SK-N-SH (cell line): ENCODE results near the gene JCHAIN. TPM values are rescaled to one million over a fixed set of nuclear protein-coding genes. Genes with fewer than 3 reads are reported as not detected.

ENCODE experiments used
- CTCF ChIA-PET: fragments of 300-600, 350-600 bp; formaldehyde crosslinking; extraction: SDS; loops from one replicate; lab custom pipeline; 2021; lab: Yijun Ruan, JAX
- POLR2A ChIA-PET: fragments of 350-600 bp; sonication (Branson Sonifier 250); formaldehyde crosslinking; extraction: SDS; loops from one replicate; lab custom pipeline; 2020; ENCODE audit warnings: antibody characterized with exemption, inconsistent platforms; lab: Yijun Ruan, JAX
- DNase-seq: peaks from one replicate; pipeline ENCODE4 v3.0.0; 2012
- H2AFZ ChIP-seq: fragments of 200-600 bp; sonication (generic); 2 replicates; pipeline ENCODE4 v1.8.1; 2016; ENCODE audit warnings: antibody characterized with exemption, mild to moderate bottlenecking, low read depth
- H3F3A ChIP-seq: fragments of 200-600 bp; sonication (generic); replicated peaks from 2 replicates; pipeline ENCODE3; 2016; ENCODE audit warnings: antibody characterized with exemption, mild to moderate bottlenecking; ENCODE audit not compliant: insufficient read depth
- H3K27ac ChIP-seq, 2 experiments: fragments of 200-500 bp in 1 of 2; fragments of 200-600 bp in 1 of 2; sonication (Bioruptor generic) in 1 of 2; sonication (generic), shearing (Covaris generic) in 1 of 2; 2 replicates each; pipeline versions ENCODE4 v1.5.1 to v1.6.1; 2014 to 2016; ENCODE audit warnings: low read depth in 2 of 2, inconsistent platforms in 1 of 2, low read length in 1 of 2, mild to moderate bottlenecking in 1 of 2, mixed read lengths in 1 of 2
- H3K27me3 ChIP-seq: fragments of 200-600 bp; sonication (generic), shearing (Covaris generic); 2 replicates; pipeline ENCODE4 v1.6.1; 2016; ENCODE audit warnings: mixed run types; ENCODE audit not compliant: insufficient read depth
- H3K36me3 ChIP-seq, 2 experiments: fragments of 200-500 bp in 1 of 2; fragments of 200-600 bp in 1 of 2; sonication (Bioruptor generic) in 1 of 2; sonication (generic) in 1 of 2; replicated peaks in 1 of 2; 2 replicates each; pipeline versions ENCODE3 to v1.5.1; 2014 to 2016; ENCODE audit warnings: low read length in 1 of 2, mild to moderate bottlenecking in 1 of 2; ENCODE audit not compliant: insufficient read depth in 2 of 2, control insufficient read depth in 1 of 2
- H3K4me1 ChIP-seq, 2 experiments: fragments of 200-500 bp in 1 of 2; fragments of 200-600 bp in 1 of 2; sonication (Bioruptor generic) in 1 of 2; sonication (generic), shearing (Covaris generic) in 1 of 2; 2 replicates each; pipeline versions ENCODE4 v1.5.1 to v1.6.1; 2014 to 2016; ENCODE audit warnings: low read depth in 1 of 2, low read length in 1 of 2, mixed run types in 1 of 2; ENCODE audit not compliant: insufficient read depth in 2 of 2, control insufficient read depth in 1 of 2
- H3K4me2 ChIP-seq: fragments of 200-600 bp; sonication (generic), shearing (Covaris generic); 2 replicates; pipeline ENCODE4 v1.6.1; 2017; ENCODE audit warnings: mixed run types
- H3K4me3 ChIP-seq, 2 experiments: fragments of 200-500 bp in 1 of 2; fragments of 200-600 bp in 1 of 2; sonication (Bioruptor generic) in 1 of 2; sonication (generic), shearing (Covaris generic) in 1 of 2; 2 replicates each; pipeline versions ENCODE4 v1.5.1 to v1.8.1; 2014 to 2016; ENCODE audit warnings: low read depth in 2 of 2, inconsistent platforms in 1 of 2, low read length in 1 of 2, mild to moderate bottlenecking in 1 of 2, mixed read lengths in 1 of 2, moderate library complexity in 1 of 2
- H3K79me2 ChIP-seq: fragments of 200-600 bp; sonication (generic); 2 replicates; pipeline ENCODE4 v1.8.1; 2017; ENCODE audit warnings: mild to moderate bottlenecking; ENCODE audit not compliant: insufficient read depth
- H3K9ac ChIP-seq: fragments of 200-600 bp; sonication (generic); 2 replicates; pipeline ENCODE4 v1.6.1; 2017; ENCODE audit warnings: mixed run types
- H3K9me2 ChIP-seq: fragments of 200-600 bp; sonication (generic); 2 replicates; pipeline ENCODE4 v1.6.1; 2017; ENCODE audit warnings: mixed run types
- H3K9me3 ChIP-seq: fragments of 200-600 bp; sonication (generic); 2 replicates; pipeline ENCODE4 v1.6.1; 2017; ENCODE audit warnings: mixed run types, mild to moderate bottlenecking, moderate library complexity
- H4K20me1 ChIP-seq: fragments of 200-600 bp; sonication (generic); 2 replicates; pipeline ENCODE4 v1.6.1; 2017; ENCODE audit warnings: mild to moderate bottlenecking, mixed run types; ENCODE audit not compliant: insufficient read depth
- CHD2 ChIP-seq: fragments of 150-350 bp; IDR thresholded peaks from 2 replicates; pipeline ENCODE4 v1.6.1; 2018; ENCODE audit warnings: low read length; ENCODE audit not compliant: partially characterized antibody
- ELF1 ChIP-seq: IDR thresholded peaks from 2 replicates; pipeline ENCODE4 v1.4.0; 2012
- EP300 ChIP-seq, 2 experiments: IDR thresholded peaks; 2 replicates each; pipeline versions ENCODE4 v1.4.0 to v1.6.1; 2012; ENCODE audit warnings: borderline replicate concordance in 1 of 2, low read depth in 1 of 2, low read length in 1 of 2
- EZH2phosphoT487 ChIP-seq: fragments of 200-600 bp; sonication (generic); IDR thresholded peaks from 2 replicates; pipeline ENCODE4 v1.6.1; 2017; ENCODE audit warnings: low read depth, mixed run types, mild to moderate bottlenecking, antibody characterized with exemption, moderate library complexity, borderline replicate concordance
- FOXJ3 ChIP-seq: sonication (generic); formaldehyde crosslinking; IDR thresholded peaks from 2 replicates; pipeline ENCODE4 v1.5.1; 2020; ENCODE audit warnings: mild to moderate bottlenecking, missing genetic modification reagents
- GABPA ChIP-seq: IDR thresholded peaks from 2 replicates; pipeline ENCODE4 v1.4.0; 2012; ENCODE audit warnings: low read depth, mild to moderate bottlenecking
- JUND ChIP-seq: IDR thresholded peaks from 2 replicates; pipeline ENCODE4 v1.4.0; 2012
- MEF2A ChIP-seq: IDR thresholded peaks from 2 replicates; pipeline ENCODE4 v1.4.0; 2012; ENCODE audit warnings: low read depth, borderline replicate concordance
- MXI1 ChIP-seq: IDR thresholded peaks from 2 replicates; pipeline ENCODE4 v1.6.1; 2012; ENCODE audit warnings: mild to moderate bottlenecking, low read depth, low read length, improper control_type of control experiment
- NFIC ChIP-seq: IDR thresholded peaks from 2 replicates; pipeline ENCODE4 v1.4.0; 2012; ENCODE audit warnings: borderline replicate concordance
- NRF1 ChIP-seq: IDR thresholded peaks from 2 replicates; pipeline ENCODE4 v1.6.1; 2012; ENCODE audit warnings: low read depth, mild to moderate bottlenecking, low read length
- POLR2AphosphoS5 ChIP-seq: IDR thresholded peaks from 2 replicates; pipeline ENCODE4 v1.6.1; 2012; ENCODE audit warnings: low read depth, low read length
- RCOR1 ChIP-seq: fragments of 150-350 bp; IDR thresholded peaks from 2 replicates; pipeline ENCODE4 v1.6.1; 2017; ENCODE audit warnings: antibody characterized with exemption, low read length
- SMC3 ChIP-seq: IDR thresholded peaks from 2 replicates; pipeline ENCODE4 v1.6.1; 2012; ENCODE audit warnings: low read depth, low read length, improper control_type of control experiment
- TEAD4 ChIP-seq: IDR thresholded peaks from 2 replicates; pipeline ENCODE4 v1.4.0; 2012; ENCODE audit warnings: mild to moderate bottlenecking, borderline replicate concordance; ENCODE audit not compliant: insufficient read depth
- YY1 ChIP-seq: IDR thresholded peaks from 2 replicates; pipeline ENCODE4 v1.4.0; 2012; ENCODE audit warnings: low read depth, mild to moderate bottlenecking
- polyA plus RNA-seq, 3 experiments: library from polyadenylated mRNA; depleted of rRNA; stranded (reverse); fragments of >200 nt; gene quantifications; 2 replicates each; pipeline ENCODE4 v1.2.3, GENCODE V29; 2012
- TF ChIP-seq, protein P1 (sequence below): fragments of 150-350 bp; IDR thresholded peaks from 2 replicates; pipeline ENCODE4 v1.6.1; 2016; ENCODE audit warnings: mild to moderate bottlenecking, low read depth, low read length
- TF ChIP-seq, protein P2 (sequence below): IDR thresholded peaks from 2 replicates; pipeline ENCODE4 v1.6.1; 2012; ENCODE audit warnings: mild to moderate bottlenecking, low read depth, low read length, moderate library complexity
- TF ChIP-seq, protein P3 (sequence below): IDR thresholded peaks from 2 replicates; pipeline ENCODE4 v1.4.0; 2012; ENCODE audit warnings: low read depth
- TF ChIP-seq, protein P4 (sequence below): IDR thresholded peaks from 2 replicates; pipeline ENCODE4; 2012
- TF ChIP-seq, protein P5 (sequence below): IDR thresholded peaks from 2 replicates; pipeline ENCODE4 v1.4.0; 2012; ENCODE audit warnings: low read depth, borderline replicate concordance

JCHAIN gene
- polyA plus RNA-seq, 1 of the 3 experiments (the other 2 are of a cell fraction), result 1.1 TPM

DNA sequence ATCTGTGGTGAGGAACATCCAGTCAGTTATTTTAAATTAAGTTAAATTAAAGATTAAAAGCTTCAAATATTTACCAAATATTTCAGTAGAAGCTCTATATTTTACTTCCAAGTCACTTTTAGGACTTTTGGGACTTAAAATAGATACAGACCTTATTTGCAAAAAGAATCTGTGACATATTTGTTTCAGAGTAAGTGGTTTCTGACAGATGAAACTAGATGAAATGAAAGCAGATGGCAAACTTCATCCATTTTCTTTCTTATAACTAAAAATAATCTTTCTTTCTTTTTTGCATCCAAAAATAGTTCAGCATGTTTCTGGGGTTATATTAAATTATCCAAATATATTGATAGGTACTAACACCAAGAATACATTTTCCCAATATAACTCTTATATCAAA is 15.4 kb upstream of the JCHAIN start:
- Histone ChIP-seq H3K27ac (no peak overlapping the region), H2AFZ (no peak overlapping the region), H3K79me2 (no peaks in the 10 kb centered on the region), H3K36me3 (no peaks in the 10 kb centered on the region), H3K9me3 (no peaks in the 10 kb centered on the region), H3K4me1 (no peaks in the 10 kb centered on the region), H4K20me1 (no peaks in the 10 kb centered on the region), H3F3A (peaks cover 4% of the 10 kb centered on the region), H3K9me2 (no peaks in the 10 kb centered on the region), H3K4me3 (no peak overlapping the region), H3K9ac (no peak overlapping the region), H3K27me3 (no peaks in the 10 kb centered on the region; the same call in 1 of the 2 replicates), H3K4me2 (no peak overlapping the region)
- TF ChIP-seq JUND (no peak), ELF1 (no peak), EZH2phosphoT487 (no peak), POLR2AphosphoS5 (no peak), NFIC (no peak), FOXJ3 (CRISPR knock-in tag) (no peak), SMC3 (no peak), MEF2A (no peak)
- TF ChIP-seq, protein P1, sequence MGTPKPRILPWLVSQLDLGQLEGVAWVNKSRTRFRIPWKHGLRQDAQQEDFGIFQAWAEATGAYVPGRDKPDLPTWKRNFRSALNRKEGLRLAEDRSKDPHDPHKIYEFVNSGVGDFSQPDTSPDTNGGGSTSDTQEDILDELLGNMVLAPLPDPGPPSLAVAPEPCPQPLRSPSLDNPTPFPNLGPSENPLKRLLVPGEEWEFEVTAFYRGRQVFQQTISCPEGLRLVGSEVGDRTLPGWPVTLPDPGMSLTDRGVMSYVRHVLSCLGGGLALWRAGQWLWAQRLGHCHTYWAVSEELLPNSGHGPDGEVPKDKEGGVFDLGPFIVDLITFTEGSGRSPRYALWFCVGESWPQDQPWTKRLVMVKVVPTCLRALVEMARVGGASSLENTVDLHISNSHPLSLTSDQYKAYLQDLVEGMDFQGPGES, result no peak
- TF ChIP-seq, protein P2, sequence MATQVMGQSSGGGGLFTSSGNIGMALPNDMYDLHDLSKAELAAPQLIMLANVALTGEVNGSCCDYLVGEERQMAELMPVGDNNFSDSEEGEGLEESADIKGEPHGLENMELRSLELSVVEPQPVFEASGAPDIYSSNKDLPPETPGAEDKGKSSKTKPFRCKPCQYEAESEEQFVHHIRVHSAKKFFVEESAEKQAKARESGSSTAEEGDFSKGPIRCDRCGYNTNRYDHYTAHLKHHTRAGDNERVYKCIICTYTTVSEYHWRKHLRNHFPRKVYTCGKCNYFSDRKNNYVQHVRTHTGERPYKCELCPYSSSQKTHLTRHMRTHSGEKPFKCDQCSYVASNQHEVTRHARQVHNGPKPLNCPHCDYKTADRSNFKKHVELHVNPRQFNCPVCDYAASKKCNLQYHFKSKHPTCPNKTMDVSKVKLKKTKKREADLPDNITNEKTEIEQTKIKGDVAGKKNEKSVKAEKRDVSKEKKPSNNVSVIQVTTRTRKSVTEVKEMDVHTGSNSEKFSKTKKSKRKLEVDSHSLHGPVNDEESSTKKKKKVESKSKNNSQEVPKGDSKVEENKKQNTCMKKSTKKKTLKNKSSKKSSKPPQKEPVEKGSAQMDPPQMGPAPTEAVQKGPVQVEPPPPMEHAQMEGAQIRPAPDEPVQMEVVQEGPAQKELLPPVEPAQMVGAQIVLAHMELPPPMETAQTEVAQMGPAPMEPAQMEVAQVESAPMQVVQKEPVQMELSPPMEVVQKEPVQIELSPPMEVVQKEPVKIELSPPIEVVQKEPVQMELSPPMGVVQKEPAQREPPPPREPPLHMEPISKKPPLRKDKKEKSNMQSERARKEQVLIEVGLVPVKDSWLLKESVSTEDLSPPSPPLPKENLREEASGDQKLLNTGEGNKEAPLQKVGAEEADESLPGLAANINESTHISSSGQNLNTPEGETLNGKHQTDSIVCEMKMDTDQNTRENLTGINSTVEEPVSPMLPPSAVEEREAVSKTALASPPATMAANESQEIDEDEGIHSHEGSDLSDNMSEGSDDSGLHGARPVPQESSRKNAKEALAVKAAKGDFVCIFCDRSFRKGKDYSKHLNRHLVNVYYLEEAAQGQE, result no peak
- TF ChIP-seq, protein P3, sequence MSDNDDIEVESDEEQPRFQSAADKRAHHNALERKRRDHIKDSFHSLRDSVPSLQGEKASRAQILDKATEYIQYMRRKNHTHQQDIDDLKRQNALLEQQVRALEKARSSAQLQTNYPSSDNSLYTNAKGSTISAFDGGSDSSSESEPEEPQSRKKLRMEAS, result no peak
- POLR2A ChIA-PET, result no interaction called here
- DNase-seq, result no peak
- CTCF ChIA-PET, result no interaction called here

DNA sequence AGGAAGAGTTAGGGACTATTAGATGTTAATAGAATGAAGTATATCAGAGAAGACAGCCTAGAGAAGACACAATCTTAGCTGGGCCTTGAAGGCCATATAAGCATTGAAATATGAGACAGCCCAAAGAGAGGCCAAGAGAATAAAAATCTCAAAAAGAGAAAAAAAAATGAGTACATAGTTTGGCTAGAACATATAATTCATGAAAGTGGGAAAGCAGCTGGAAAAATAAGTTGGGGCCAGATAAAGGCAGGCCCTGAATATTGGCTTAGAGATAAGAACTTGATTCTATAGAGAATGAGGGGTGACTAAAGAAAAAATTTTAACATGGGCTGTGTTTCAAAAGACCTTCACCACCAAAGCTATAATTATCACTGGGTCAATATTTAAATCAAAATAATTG is 14.6 kb upstream of the JCHAIN start:
- CTCF ChIA-PET, result interaction anchor here (1.5 kb wide), 1 partner anchor 29 kb away, joined by 4 read pairs; no protein-coding TSS in a partner anchor
- no peak overlapping the region for H3K9ac ChIP-seq
- H2AFZ ChIP-seq, result no peak overlapping the region
- no peaks in the 10 kb centered on the region for H3K79me2 ChIP-seq
- H3K9me3 ChIP-seq, result no peaks in the 10 kb centered on the region
- H3K4me1 ChIP-seq, result no peaks in the 10 kb centered on the region
- no peak overlapping the region for H3K4me3 ChIP-seq
- H3K36me3 ChIP-seq, result no peaks in the 10 kb centered on the region
- no peak overlapping the region for H3K27ac ChIP-seq
- H3K4me2 ChIP-seq, result no peak overlapping the region
- H3F3A ChIP-seq, result no peaks in the 10 kb centered on the region
- POLR2A ChIA-PET, result no interaction called here
- no peaks in the 10 kb centered on the region for H4K20me1 ChIP-seq
- no peak for DNase-seq
- H3K27me3 ChIP-seq, result no peaks in the 10 kb centered on the region; the same call in 1 of the 2 replicates
- no peaks in the 10 kb centered on the region for H3K9me2 ChIP-seq
- TF ChIP-seq EP300 (IDR thresholded peaks at IDR 0.05; ENCODE audit: borderline replicate concordance in 1 of 2, low read depth in 1 of 2, low read length in 1 of 2), result no peak
- no peak for TF ChIP-seq YY1
- no peak for TF ChIP-seq EZH2phosphoT487
- no peak for TF ChIP-seq RCOR1
- no peak for TF ChIP-seq NFIC
- TF ChIP-seq, protein P1, result no peak
- no peak for TF ChIP-seq MXI1
- no peak for TF ChIP-seq GABPA
- TF ChIP-seq, protein P4, sequence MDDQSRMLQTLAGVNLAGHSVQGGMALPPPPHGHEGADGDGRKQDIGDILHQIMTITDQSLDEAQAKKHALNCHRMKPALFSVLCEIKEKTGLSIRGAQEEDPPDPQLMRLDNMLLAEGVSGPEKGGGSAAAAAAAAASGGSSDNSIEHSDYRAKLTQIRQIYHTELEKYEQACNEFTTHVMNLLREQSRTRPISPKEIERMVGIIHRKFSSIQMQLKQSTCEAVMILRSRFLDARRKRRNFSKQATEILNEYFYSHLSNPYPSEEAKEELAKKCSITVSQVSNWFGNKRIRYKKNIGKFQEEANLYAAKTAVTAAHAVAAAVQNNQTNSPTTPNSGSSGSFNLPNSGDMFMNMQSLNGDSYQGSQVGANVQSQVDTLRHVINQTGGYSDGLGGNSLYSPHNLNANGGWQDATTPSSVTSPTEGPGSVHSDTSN, result no peak
- TF ChIP-seq, protein P3, result no peak
- no peak for TF ChIP-seq CHD2
- no peak for TF ChIP-seq TEAD4
- TF ChIP-seq, protein P5, sequence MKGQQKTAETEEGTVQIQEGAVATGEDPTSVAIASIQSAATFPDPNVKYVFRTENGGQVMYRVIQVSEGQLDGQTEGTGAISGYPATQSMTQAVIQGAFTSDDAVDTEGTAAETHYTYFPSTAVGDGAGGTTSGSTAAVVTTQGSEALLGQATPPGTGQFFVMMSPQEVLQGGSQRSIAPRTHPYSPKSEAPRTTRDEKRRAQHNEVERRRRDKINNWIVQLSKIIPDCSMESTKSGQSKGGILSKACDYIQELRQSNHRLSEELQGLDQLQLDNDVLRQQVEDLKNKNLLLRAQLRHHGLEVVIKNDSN, result no peak
- TF ChIP-seq NRF1, result no peak
